ENCODE results near the gene CTDSPL.

The CTDSPL gene

DNA sequence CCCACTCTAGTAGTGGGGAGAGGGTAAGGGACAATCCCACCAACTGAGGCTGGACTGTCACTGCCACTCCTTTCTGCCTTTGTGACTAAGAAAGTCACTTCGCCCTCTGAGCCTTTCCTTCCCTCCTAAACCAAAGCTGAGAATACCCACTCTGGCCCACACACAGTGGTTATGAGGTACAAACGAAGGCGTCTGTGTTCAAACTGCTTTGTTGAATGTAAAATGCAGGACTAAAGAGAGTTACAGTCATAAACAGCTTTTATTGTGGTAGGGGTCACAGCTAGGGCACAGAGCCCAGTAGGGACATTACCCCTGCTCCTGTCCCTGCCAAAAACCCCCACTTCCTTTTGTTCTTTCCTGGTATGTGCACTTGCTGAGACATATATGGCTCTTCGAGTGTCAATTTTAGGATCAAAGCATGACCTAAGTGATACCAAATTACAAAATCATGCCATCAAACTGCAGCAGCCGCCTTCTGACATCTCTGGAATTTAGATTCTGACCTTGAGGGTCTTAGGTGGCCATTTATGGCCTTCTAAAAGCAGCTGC, 45.1 kb downstream of the CTDSPL start:
- TF ChIP-seq ZFP3 (CRISPR knock-in tag; IDR thresholded peaks at IDR 0.05), result no peak
- no peak for ATAC-seq

DNA sequence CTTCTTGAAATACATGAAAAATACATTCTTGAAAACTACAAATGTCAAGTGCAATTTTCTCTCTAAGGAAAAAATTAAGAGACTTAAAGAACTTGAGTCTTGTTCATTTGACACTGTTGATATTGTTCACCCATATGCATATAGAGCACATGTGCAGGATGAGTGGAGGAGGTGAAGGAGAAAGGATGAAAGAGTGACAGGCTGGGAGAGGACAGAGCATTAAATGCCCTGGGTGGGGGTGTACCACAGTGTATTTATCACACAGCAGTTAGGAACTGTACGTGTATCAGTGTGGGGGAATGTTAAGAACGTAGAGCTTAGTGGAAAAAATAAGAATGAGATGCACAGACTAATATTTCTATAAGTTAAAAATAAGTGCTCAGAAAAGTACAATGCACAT, 45.7 kb downstream of the CTDSPL start:
- ATAC-seq, result no peak
- TF ChIP-seq ZNF565 (CRISPR knock-in tag; conservative IDR thresholded peaks at IDR 0.05; ENCODE audit: low read depth), result no peak
- TF ChIP-seq, protein P1, sequence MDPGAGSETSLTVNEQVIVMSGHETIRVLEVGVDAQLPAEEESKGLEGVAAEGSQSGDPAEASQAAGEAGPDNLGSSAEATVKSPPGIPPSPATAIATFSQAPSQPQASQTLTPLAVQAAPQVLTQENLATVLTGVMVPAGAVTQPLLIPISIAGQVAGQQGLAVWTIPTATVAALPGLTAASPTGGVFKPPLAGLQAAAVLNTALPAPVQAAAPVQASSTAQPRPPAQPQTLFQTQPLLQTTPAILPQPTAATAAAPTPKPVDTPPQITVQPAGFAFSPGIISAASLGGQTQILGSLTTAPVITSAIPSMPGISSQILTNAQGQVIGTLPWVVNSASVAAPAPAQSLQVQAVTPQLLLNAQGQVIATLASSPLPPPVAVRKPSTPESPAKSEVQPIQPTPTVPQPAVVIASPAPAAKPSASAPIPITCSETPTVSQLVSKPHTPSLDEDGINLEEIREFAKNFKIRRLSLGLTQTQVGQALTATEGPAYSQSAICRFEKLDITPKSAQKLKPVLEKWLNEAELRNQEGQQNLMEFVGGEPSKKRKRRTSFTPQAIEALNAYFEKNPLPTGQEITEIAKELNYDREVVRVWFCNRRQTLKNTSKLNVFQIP (CRISPR knock-in tag; IDR thresholded peaks at IDR 0.05; ENCODE audit: borderline replicate concordance, low read depth), result no peak

DNA sequence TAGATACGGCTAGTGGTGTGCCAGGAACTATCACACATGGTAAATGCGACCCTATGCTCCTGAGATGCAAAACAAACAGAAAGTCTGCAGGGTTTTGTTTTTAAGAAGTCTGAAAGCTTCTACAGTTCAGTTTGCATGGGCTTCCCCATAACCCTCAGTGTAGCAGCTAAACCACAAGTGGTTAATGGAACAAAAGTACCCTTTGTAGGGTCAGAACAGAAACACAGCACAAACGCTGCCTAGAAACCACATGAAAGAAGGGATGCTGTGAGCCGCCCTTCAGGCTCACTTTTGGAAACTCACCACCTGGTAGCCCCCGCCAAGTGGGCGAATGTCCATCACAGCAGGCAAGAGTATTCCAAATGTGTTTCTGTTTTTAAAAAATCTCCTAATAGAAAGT, 46.2 kb downstream of the CTDSPL start:
- TF ChIP-seq, protein P2, sequence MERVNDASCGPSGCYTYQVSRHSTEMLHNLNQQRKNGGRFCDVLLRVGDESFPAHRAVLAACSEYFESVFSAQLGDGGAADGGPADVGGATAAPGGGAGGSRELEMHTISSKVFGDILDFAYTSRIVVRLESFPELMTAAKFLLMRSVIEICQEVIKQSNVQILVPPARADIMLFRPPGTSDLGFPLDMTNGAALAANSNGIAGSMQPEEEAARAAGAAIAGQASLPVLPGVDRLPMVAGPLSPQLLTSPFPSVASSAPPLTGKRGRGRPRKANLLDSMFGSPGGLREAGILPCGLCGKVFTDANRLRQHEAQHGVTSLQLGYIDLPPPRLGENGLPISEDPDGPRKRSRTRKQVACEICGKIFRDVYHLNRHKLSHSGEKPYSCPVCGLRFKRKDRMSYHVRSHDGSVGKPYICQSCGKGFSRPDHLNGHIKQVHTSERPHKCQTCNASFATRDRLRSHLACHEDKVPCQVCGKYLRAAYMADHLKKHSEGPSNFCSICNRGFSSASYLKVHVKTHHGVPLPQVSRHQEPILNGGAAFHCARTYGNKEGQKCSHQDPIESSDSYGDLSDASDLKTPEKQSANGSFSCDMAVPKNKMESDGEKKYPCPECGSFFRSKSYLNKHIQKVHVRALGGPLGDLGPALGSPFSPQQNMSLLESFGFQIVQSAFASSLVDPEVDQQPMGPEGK (CRISPR knock-in tag; IDR thresholded peaks at IDR 0.05; ENCODE audit: borderline replicate concordance), result no peak
- no peak for TF ChIP-seq ARNTL (CRISPR knock-in tag; IDR thresholded peaks at IDR 0.05; ENCODE audit: borderline replicate concordance, low read depth)
- TF ChIP-seq GLIS3 (CRISPR knock-in tag; IDR thresholded peaks at IDR 0.05), result no peak
- no peak for TF ChIP-seq ZFP3 (CRISPR knock-in tag; IDR thresholded peaks at IDR 0.05)
- TF ChIP-seq ISL1 (CRISPR knock-in tag; IDR thresholded peaks at IDR 0.05), result no peak
- TF ChIP-seq ZNF565 (CRISPR knock-in tag; conservative IDR thresholded peaks at IDR 0.05; ENCODE audit: low read depth), result no peak
- no peak for TF ChIP-seq CSDC2 (CRISPR knock-in tag; IDR thresholded peaks at IDR 0.05)
- TF ChIP-seq, protein P3, sequence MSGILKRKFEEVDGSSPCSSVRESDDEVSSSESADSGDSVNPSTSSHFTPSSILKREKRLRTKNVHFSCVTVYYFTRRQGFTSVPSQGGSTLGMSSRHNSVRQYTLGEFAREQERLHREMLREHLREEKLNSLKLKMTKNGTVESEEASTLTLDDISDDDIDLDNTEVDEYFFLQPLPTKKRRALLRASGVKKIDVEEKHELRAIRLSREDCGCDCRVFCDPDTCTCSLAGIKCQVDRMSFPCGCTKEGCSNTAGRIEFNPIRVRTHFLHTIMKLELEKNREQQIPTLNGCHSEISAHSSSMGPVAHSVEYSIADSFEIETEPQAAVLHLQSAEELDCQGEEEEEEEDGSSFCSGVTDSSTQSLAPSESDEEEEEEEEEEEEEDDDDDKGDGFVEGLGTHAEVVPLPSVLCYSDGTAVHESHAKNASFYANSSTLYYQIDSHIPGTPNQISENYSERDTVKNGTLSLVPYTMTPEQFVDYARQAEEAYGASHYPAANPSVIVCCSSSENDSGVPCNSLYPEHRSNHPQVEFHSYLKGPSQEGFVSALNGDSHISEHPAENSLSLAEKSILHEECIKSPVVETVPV (CRISPR knock-in tag; IDR thresholded peaks at IDR 0.05), result no peak
- TF ChIP-seq RARB (CRISPR knock-in tag; IDR thresholded peaks at IDR 0.05), result no peak
- TF ChIP-seq TOX (CRISPR knock-in tag; IDR thresholded peaks at IDR 0.05; ENCODE audit: borderline replicate concordance), result no peak
- TF ChIP-seq, protein P1 (CRISPR knock-in tag; IDR thresholded peaks at IDR 0.05; ENCODE audit: borderline replicate concordance, low read depth), result no peak
- no peak for TF ChIP-seq PPARA (CRISPR knock-in tag; IDR thresholded peaks at IDR 0.05; ENCODE audit: borderline replicate concordance)
- no peak for ATAC-seq

DNA sequence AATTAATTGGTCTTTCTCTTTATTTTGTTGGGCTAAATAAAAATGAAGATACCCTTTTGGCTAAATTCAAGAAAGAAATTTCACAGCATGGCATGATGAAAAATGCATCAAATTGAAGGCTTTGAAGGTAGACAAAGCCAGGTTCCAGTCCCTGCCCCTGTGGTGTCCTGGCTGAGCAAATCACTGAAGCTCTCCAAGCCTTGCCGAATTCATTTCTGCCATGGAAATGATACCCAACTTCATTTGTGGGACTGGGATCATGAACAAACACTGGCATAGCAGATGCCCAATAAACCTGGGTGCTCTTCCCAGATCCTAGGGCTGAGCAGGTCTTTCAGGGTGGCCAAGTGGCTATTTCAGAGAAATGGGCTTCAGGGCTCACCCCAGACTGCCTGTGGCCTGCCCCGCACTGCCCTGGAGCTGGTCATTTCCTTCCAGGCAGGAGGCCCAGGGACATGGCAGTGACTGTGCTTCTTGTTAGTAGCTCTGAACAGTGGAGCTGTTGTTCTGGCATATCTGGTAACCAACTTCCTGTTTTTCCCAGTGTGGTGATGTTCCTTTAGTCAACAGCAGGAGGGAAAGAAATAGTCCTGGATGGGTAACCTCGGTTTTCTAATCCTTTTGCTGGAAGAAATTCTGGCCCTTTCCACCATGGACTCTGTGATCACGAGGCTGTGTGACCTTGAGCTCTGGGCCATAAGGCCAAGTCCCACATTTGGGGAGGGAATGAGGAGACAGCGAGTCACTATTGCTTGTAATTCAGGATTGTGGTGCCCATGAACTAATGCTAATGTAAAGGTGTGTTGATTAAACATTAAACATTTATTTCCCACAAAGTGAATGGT, 47.6 kb downstream of the CTDSPL start:
- no peak for ATAC-seq
- TF ChIP-seq GLIS3 (CRISPR knock-in tag; IDR thresholded peaks at IDR 0.05) (no peak), RARB (CRISPR knock-in tag; IDR thresholded peaks at IDR 0.05) (no peak), PPARA (CRISPR knock-in tag; IDR thresholded peaks at IDR 0.05; ENCODE audit: borderline replicate concordance) (no peak), CSDC2 (CRISPR knock-in tag; IDR thresholded peaks at IDR 0.05) (no peak), TOX (CRISPR knock-in tag; IDR thresholded peaks at IDR 0.05; ENCODE audit: borderline replicate concordance) (no peak), TCF4 (CRISPR knock-in tag; IDR thresholded peaks at IDR 0.05; ENCODE audit: borderline replicate concordance) (no peak), SNAI2 (CRISPR knock-in tag; IDR thresholded peaks at IDR 0.05) (no peak)
- TF ChIP-seq, protein P3 (CRISPR knock-in tag; IDR thresholded peaks at IDR 0.05), result no peak
- TF ChIP-seq, protein P4, sequence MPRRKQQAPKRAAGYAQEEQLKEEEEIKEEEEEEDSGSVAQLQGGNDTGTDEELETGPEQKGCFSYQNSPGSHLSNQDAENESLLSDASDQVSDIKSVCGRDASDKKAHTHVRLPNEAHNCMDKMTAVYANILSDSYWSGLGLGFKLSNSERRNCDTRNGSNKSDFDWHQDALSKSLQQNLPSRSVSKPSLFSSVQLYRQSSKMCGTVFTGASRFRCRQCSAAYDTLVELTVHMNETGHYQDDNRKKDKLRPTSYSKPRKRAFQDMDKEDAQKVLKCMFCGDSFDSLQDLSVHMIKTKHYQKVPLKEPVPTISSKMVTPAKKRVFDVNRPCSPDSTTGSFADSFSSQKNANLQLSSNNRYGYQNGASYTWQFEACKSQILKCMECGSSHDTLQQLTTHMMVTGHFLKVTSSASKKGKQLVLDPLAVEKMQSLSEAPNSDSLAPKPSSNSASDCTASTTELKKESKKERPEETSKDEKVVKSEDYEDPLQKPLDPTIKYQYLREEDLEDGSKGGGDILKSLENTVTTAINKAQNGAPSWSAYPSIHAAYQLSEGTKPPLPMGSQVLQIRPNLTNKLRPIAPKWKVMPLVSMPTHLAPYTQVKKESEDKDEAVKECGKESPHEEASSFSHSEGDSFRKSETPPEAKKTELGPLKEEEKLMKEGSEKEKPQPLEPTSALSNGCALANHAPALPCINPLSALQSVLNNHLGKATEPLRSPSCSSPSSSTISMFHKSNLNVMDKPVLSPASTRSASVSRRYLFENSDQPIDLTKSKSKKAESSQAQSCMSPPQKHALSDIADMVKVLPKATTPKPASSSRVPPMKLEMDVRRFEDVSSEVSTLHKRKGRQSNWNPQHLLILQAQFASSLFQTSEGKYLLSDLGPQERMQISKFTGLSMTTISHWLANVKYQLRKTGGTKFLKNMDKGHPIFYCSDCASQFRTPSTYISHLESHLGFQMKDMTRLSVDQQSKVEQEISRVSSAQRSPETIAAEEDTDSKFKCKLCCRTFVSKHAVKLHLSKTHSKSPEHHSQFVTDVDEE (CRISPR knock-in tag; IDR thresholded peaks at IDR 0.05), result no peak
- TF ChIP-seq, protein P5, sequence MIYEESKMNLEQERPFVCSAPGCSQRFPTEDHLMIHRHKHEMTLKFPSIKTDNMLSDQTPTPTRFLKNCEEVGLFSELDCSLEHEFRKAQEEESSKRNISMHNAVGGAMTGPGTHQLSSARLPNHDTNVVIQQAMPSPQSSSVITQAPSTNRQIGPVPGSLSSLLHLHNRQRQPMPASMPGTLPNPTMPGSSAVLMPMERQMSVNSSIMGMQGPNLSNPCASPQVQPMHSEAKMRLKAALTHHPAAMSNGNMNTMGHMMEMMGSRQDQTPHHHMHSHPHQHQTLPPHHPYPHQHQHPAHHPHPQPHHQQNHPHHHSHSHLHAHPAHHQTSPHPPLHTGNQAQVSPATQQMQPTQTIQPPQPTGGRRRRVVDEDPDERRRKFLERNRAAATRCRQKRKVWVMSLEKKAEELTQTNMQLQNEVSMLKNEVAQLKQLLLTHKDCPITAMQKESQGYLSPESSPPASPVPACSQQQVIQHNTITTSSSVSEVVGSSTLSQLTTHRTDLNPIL (CRISPR knock-in tag; IDR thresholded peaks at IDR 0.05; ENCODE audit: low read depth), result no peak
- TF ChIP-seq, protein P2 (CRISPR knock-in tag; IDR thresholded peaks at IDR 0.05; ENCODE audit: borderline replicate concordance), result no peak

Measured in SK-N-SH treated with all-trans-retinoic acid at 6 μM for 48 hours (cell line).